ENCODE results near the gene PRKCH. TPM values are rescaled to one million over a fixed set of nuclear protein-coding genes. Genes with fewer than 3 reads are reported as not detected.
A peak's percentile ranks its signal among the peaks of the same experiment; 100 is the strongest.

Gene PRKCH
- total RNA-seq, 4 donors from 2014 or later, result 49.5 to 147 (median 59.2) TPM

DNA sequence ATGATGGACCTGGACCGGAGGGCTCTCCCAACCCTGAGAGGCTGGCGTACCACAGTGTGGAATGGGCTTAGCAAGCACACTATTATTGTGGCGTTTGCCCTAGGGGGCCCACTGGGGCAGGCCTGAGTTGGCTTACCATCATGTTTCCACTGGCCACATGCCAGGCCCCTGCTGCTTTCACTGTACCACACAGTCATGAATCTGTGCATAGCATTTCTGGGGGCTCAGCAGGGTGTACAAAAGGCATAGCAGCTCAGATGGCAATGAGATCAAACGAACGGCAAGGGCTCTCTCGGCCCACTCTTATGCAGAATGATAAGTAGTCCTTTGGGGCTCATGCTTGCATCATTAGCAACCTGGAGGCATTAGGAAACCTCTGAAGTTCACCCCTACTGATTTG lies 236.9 kb downstream of the PRKCH start:
- WGBS, result 94% methylated on average over 5 of the region's 6 CpGs
- no peak overlapping the region for H3K4me3 ChIP-seq
- no peak for DNase-seq (ENCODE audit: low spot score in 2 of 2)
- no peaks in the 10 kb centered on the region for H3K9me3 ChIP-seq
- H3K27me3 ChIP-seq, result no peaks in the 10 kb centered on the region
- H3K36me3 ChIP-seq, result no peaks in the 10 kb centered on the region
- H3K27ac ChIP-seq, result no peak overlapping the region
- TF ChIP-seq EP300 (IDR thresholded peaks at IDR 0.05), result no peak
- TF ChIP-seq POLR2AphosphoS5 (IDR thresholded peaks at IDR 0.05), result no peak
- TF ChIP-seq, protein P1, sequence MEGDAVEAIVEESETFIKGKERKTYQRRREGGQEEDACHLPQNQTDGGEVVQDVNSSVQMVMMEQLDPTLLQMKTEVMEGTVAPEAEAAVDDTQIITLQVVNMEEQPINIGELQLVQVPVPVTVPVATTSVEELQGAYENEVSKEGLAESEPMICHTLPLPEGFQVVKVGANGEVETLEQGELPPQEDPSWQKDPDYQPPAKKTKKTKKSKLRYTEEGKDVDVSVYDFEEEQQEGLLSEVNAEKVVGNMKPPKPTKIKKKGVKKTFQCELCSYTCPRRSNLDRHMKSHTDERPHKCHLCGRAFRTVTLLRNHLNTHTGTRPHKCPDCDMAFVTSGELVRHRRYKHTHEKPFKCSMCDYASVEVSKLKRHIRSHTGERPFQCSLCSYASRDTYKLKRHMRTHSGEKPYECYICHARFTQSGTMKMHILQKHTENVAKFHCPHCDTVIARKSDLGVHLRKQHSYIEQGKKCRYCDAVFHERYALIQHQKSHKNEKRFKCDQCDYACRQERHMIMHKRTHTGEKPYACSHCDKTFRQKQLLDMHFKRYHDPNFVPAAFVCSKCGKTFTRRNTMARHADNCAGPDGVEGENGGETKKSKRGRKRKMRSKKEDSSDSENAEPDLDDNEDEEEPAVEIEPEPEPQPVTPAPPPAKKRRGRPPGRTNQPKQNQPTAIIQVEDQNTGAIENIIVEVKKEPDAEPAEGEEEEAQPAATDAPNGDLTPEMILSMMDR (IDR thresholded peaks at IDR 0.05), result no peak
- no peak for TF ChIP-seq POLR2A (IDR thresholded peaks at IDR 0.05)
- H3K4me1 ChIP-seq, result peaks cover 35% of the 10 kb centered on the region

DNA sequence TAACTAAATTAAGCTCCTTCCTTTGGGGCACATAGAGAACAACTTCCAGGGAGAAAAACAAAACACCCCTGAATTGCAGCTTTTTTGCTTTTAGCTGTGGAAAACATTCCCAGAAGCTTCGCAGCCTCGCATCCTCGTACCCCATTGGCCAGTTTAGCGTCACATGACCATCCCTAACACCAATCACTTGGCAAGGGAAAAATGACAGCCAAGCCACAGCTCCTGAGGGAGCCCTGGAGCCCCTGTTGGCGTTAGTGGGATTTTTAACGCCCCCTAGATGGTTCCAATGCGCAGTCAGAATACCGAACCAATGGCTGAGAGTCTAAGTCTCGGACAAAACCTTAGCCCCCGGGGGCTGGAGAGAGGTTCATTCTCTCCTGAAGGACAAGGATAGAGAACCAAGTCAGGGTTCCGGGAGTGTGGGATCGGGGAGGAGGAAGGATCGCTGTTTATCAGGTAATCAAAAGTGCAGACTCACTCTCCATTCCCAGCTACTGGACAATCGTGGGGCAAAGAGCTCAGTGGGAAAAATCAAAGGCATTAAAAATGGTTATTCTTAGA lies 238.3 kb downstream of the PRKCH start:
- Histone ChIP-seq H3K36me3 (no peaks in the 10 kb centered on the region), H3K4me3 (no peak overlapping the region), H3K9me3 (no peaks in the 10 kb centered on the region), H3K27ac (no peak overlapping the region), H3K27me3 (no peaks in the 10 kb centered on the region), H3K4me1 (peaks cover 36% of the 10 kb centered on the region)
- no peak for DNase-seq (ENCODE audit: low spot score in 2 of 2)
- WGBS, result 97% methylated on average over 14 of the region's 14 CpGs
- TF ChIP-seq POLR2AphosphoS5 (IDR thresholded peaks at IDR 0.05) (no peak), POLR2A (IDR thresholded peaks at IDR 0.05) (no peak), EP300 (IDR thresholded peaks at IDR 0.05) (no peak)
- TF ChIP-seq, protein P1 (IDR thresholded peaks at IDR 0.05), result no peak

DNA sequence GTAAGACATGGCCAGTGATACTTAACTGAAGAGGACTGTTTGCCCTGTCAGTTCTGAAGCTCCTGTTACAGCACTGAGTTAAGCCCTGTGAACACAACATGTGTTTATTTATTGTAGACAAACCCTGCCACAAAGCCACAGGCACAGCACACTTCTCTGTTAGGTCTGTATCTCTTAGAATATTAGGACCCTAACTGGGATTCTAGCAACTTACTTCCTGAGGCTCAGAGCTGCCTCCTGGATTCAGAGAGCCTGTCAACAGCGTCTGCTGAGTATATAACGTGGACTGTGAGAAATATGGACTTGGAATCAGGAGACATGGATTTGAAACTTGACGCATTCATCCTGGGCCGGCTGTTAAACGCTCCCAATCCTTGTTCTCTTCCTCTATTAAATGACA lies 238.9 kb downstream of the PRKCH start:
- WGBS, result 72% methylated on average over 5 of the region's 5 CpGs
- peaks cover 40% of the 10 kb centered on the region for H3K4me1 ChIP-seq

DNA sequence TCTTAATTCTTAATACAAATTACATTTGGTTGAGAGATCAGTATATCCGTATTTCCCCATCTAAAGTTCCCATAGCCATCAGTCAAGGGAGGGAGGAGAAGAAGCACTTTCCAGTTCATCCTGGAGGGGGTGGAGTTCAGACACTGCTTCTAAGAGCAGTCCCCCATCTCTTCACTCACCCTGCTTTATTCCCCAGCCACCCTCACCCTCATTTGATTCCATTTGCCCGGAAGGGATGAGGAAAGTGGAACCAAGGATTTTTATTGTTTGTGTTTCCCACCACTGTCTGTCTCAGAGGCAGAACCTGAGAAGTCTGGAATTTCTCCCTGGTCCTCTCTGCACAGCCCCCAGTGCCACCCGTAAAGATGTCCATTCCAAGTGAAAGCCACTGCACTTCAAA lies 239.7 kb downstream of the PRKCH start:
- TF ChIP-seq EP300 (IDR thresholded peaks at IDR 0.05) (no peak), POLR2AphosphoS5 (IDR thresholded peaks at IDR 0.05) (no peak)
- TF ChIP-seq, protein P1 (IDR thresholded peaks at IDR 0.05), result no peak
- H3K27me3 ChIP-seq, result no peaks in the 10 kb centered on the region
- H3K4me3 ChIP-seq, result no peak overlapping the region
- H3K27ac ChIP-seq, result peak overlapping the region; percentile 67
- peaks cover 42% of the 10 kb centered on the region for H3K4me1 ChIP-seq
- WGBS, result 81% methylated on average over 3 of the region's 3 CpGs
- no peaks in the 10 kb centered on the region for H3K9me3 ChIP-seq
- no peaks in the 10 kb centered on the region for H3K36me3 ChIP-seq
- no peak for DNase-seq (ENCODE audit: low spot score in 2 of 2)

More for the DNA sequence above, 238.9 kb downstream of the PRKCH start:
- no peak for DNase-seq (ENCODE audit: low spot score in 2 of 2)
- no peaks in the 10 kb centered on the region for H3K9me3 ChIP-seq
- no peaks in the 10 kb centered on the region for H3K27me3 ChIP-seq
- no peak overlapping the region for H3K4me3 ChIP-seq
- TF ChIP-seq POLR2A (IDR thresholded peaks at IDR 0.05), result no peak
- TF ChIP-seq, protein P1 (IDR thresholded peaks at IDR 0.05), result no peak
- no peak for TF ChIP-seq EP300 (IDR thresholded peaks at IDR 0.05)
- TF ChIP-seq POLR2AphosphoS5 (IDR thresholded peaks at IDR 0.05), result no peak
- H3K27ac ChIP-seq, result peak overlapping the region; percentile 67
- H3K36me3 ChIP-seq, result no peaks in the 10 kb centered on the region

DNA sequence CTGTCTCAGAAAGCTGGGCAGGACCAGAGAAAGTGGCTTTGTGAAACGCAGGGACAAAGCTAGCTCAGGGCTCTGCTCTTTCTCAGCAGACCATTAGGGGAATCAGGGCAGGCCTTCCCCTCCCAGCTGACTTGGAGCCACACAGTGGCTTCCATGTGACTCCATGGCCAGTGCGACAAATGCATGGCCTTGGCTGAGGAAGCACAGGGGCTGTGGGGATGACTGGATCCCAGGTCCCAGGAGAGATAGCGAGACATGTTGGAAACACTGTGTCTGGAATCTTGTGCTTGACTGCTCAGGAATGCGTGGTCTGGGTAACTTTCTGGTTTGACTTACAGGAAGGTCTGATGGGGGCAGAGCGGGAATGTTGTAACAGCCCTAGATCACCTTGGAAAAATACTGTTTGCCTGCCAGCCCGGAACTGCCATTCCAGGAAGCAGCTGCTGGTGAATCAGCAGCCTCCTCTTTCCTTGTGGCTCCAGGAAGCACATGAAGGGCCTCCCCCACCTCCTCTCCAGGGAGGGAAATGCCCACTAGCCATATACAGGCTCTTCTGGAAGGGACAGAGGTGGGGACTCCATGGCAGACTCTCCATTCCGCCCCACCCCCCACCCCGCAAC lies 240.4 kb downstream of the PRKCH start:
- TF ChIP-seq, protein P1 (IDR thresholded peaks at IDR 0.05), result no peak
- TF ChIP-seq POLR2AphosphoS5 (IDR thresholded peaks at IDR 0.05) (peak in 1 of 3 donors; percentile 79), EP300 (IDR thresholded peaks at IDR 0.05) (peak; percentile 19)
- Histone ChIP-seq H3K4me3 (no peak overlapping the region), H3K9me3 (no peaks in the 10 kb centered on the region), H3K4me1 (peaks cover 49% of the 10 kb centered on the region), H3K27me3 (no peaks in the 10 kb centered on the region), H3K27ac (peak overlapping the region; percentile 67), H3K36me3 (no peaks in the 10 kb centered on the region)
- WGBS, result 56% methylated on average over 6 of the region's 8 CpGs
- DNase-seq (ENCODE audit: low spot score in 2 of 2), result peak in 1 of 2 donors; percentile 84
